Neural progenitor cell (in vitro differentiated cells): ENCODE measurements around the gene SREBF1.

Source experiments
- EZH2 ChIP-seq: fragments of 200-600 bp; sonication (generic); IDR thresholded peaks from 2 replicates; pipeline ENCODE4 v1.6.1; 2017; ENCODE audit warnings: antibody characterized with exemption, mild to moderate bottlenecking, moderate library complexity
- EZH2phosphoT487 ChIP-seq: fragments of 200-600 bp; sonication (generic); IDR thresholded peaks from 2 replicates; pipeline ENCODE4 v1.6.1; 2017; ENCODE audit warnings: antibody characterized with exemption

- TF ChIP-seq EZH2phosphoT487 (no peak), EZH2 (no peak)
These were observed 68.8 kb downstream of the SREBF1 start for GRCh38 chr17:17767887-17768418.
